ENCODE measurements around the gene KLK6. TPM values are rescaled to one million over a fixed set of nuclear protein-coding genes. Genes with fewer than 3 reads are reported as not detected.
"Not testable (repeated sequence)": the region's sequence is repeated elsewhere in the genome, so short reads cannot be mapped to it uniquely, and the experiment has no call there.

Gene KLK6
- total and polyA plus RNA-seq, 8 donors, result 0.15 to 0.47 (median 0.29) TPM; not detected in 2

- ATAC-seq (no peak), DNase-seq (no peak)
- Histone ChIP-seq H3K9me3 (peaks cover 0 to 3% of the 10 kb centered on the region in 2 donors), H3K27ac (no peak overlapping the region), H3K4me1 (no peaks in the 10 kb centered on the region), H3K4me3 (no peak overlapping the region), H3K36me3 (no peaks in the 10 kb centered on the region), H3K27me3 (peaks cover 0 to 26% of the 10 kb centered on the region in 2 donors)
- intact Hi-C loops (cut with DNase I), result no loop called here
- TF ChIP-seq CTCF (IDR thresholded peaks at IDR 0.05), result no peak
Observed at GRCh38 chr19:50994129-50994528, 24.7 kb upstream of the KLK6 start.

GRCh38 chr19:50992666-50993035, 23.3 kb upstream of the KLK6 start:
- no peak overlapping the region for H3K4me3 ChIP-seq
- no peak for TF ChIP-seq CTCF (IDR thresholded peaks at IDR 0.05)

GRCh38 chr19:50984416-50984815, 15.0 kb upstream of the KLK6 start:
- DNase-seq; H3K36me3 ChIP-seq; H3K4me1 ChIP-seq; H3K9me3 ChIP-seq; H3K4me3 ChIP-seq; H3K27ac ChIP-seq; intact Hi-C loops (cut with DNase I); ATAC-seq: not testable (repeated sequence)
- peaks cover 0 to 47% of the 10 kb centered on the region in 2 donors for H3K27me3 ChIP-seq

More at GRCh38 chr19:50992666-50993035, 23.3 kb upstream of the KLK6 start:
- ATAC-seq (no peak), DNase-seq (no peak)
- no peaks in the 10 kb centered on the region for H3K36me3 ChIP-seq
- H3K4me1 ChIP-seq, result no peaks in the 10 kb centered on the region
- H3K9me3 ChIP-seq, result peaks cover 0 to 3% of the 10 kb centered on the region in 2 donors
- no peak overlapping the region for H3K27ac ChIP-seq
- intact Hi-C loops (cut with DNase I), result no loop called here
- H3K27me3 ChIP-seq, result peaks cover 0 to 14% of the 10 kb centered on the region in 2 donors

- ATAC-seq (no peak), DNase-seq (no peak)
- H3K9me3 ChIP-seq, result no peaks in the 10 kb centered on the region
- peaks cover 0 to 54% of the 10 kb centered on the region in 2 donors for H3K27me3 ChIP-seq
- no peaks in the 10 kb centered on the region for H3K4me1 ChIP-seq
- no peaks in the 10 kb centered on the region for H3K36me3 ChIP-seq
- TF ChIP-seq CTCF (IDR thresholded peaks at IDR 0.05), result no peak
- no peak within 1 kb of the TSS for H3K27ac ChIP-seq
- H3K4me3 ChIP-seq, result no peak within 1 kb of the TSS
- intact Hi-C loops (cut with DNase I), result no loop called here
Observed at GRCh38 chr19:50983625-50984292, 14.4 kb upstream of the KLK6 start, which contains the start of gene KLK7. Gene KLK7, minus strand, starts transcription at chr19:50983917. Its CDS starts 1,518 bp downstream, at chr19:50982399.

- DNase-seq, result no peak
- intact Hi-C loops (cut with DNase I), result no loop called here
Observed at GRCh38 chr19:50982186-50982585, 12.8 kb upstream of the KLK6 start.

More at GRCh38 chr19:50982186-50982585, 12.8 kb upstream of the KLK6 start:
- TF ChIP-seq CTCF (IDR thresholded peaks at IDR 0.05), result no peak
- H3K27me3 ChIP-seq, result peaks cover 0 to 59% of the 10 kb centered on the region in 2 donors
- no peaks in the 10 kb centered on the region for H3K9me3 ChIP-seq
- no peaks in the 10 kb centered on the region for H3K4me1 ChIP-seq
- H3K27ac ChIP-seq, result no peak overlapping the region
- no peak for ATAC-seq
- no peak overlapping the region for H3K4me3 ChIP-seq
- no peaks in the 10 kb centered on the region for H3K36me3 ChIP-seq
